ENCODE results near the gene ENTPD3.

ENTPD3 gene

DNA sequence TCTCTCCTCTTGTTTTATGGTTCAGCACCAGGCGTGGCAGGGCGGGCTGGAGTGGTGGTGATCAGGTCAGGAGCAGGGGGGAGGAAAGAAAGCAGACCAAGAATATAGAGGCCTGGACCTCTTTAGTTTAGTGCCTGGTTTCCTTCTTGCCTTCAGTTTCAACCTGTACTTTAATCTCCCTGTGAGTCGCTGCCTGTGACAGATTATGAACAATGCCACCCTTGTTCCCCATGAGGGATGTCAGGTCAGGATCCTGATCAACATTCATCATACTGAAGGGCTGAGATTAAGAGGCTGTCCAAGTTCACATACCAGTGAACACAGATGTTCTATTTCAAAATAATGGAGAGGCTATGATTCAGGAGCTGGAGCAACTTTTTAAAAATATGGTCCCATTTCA, 11.4 kb downstream of the ENTPD3 start:
- no peak overlapping the region for H3K4me3 ChIP-seq (ENCODE audit: low read depth, low read length)
- TF ChIP-seq, protein P1, sequence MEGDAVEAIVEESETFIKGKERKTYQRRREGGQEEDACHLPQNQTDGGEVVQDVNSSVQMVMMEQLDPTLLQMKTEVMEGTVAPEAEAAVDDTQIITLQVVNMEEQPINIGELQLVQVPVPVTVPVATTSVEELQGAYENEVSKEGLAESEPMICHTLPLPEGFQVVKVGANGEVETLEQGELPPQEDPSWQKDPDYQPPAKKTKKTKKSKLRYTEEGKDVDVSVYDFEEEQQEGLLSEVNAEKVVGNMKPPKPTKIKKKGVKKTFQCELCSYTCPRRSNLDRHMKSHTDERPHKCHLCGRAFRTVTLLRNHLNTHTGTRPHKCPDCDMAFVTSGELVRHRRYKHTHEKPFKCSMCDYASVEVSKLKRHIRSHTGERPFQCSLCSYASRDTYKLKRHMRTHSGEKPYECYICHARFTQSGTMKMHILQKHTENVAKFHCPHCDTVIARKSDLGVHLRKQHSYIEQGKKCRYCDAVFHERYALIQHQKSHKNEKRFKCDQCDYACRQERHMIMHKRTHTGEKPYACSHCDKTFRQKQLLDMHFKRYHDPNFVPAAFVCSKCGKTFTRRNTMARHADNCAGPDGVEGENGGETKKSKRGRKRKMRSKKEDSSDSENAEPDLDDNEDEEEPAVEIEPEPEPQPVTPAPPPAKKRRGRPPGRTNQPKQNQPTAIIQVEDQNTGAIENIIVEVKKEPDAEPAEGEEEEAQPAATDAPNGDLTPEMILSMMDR (IDR thresholded peaks at IDR 0.05; ENCODE audit: low read depth, low read length, missing control alignments) = no peak
- DNase-seq (ENCODE audit: low read depth) = no peak

DNA sequence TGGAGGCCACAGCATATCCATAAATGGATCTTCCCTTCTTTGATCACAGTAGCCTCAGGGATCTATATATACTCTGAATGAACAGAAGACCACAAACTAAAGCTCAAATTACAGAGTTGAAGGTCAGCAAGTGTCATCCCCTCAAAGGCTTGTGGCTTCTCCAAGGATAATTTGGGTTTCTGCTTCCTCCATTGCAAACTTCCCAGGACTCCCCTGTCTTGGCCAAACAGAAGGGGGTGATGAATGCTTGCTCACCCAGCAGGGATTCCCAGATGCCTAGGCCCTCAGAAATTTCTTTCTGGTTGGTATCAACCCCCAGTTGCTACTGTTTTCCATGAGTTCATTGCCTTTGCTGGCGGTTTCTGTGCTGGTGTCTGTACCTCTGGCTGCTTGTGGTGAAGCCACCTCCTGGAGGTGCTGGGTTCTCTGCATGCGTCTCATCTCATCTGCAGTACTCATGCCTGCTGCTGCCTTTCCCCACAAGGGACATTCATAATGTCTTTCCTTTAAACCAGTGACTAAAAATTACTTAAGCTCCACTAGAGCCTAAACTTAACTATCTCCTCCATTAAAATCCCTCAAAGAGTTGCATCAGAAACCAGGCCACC, 17.7 kb downstream of the ENTPD3 start:
- H3K4me3 ChIP-seq (ENCODE audit: low read depth, low read length) = no peak overlapping the region
- TF ChIP-seq, protein P1 (IDR thresholded peaks at IDR 0.05; ENCODE audit: low read depth, low read length, missing control alignments) = no peak
- no peak for DNase-seq (ENCODE audit: low read depth)

DNA sequence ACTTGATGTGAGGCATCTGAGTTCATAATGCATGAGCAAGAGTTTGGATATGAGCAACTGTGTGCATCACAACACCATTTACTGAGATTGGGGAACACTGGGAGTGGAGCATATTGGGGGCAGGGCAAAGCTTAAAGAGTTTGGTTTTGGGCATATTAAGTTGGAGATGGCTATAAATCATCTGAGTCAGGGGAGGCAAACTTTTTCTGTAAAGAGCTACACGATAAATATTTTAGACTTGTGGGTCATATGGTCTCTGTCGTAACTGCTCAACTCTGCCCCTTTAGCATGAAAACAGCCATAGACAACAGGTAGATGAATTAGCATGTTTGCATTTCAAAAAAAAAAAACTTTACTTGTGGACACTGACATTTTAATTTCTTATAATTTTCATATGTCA, 20.0 kb downstream of the ENTPD3 start:
- TF ChIP-seq, protein P1 (IDR thresholded peaks at IDR 0.05; ENCODE audit: low read depth, low read length, missing control alignments) = no peak

DNA sequence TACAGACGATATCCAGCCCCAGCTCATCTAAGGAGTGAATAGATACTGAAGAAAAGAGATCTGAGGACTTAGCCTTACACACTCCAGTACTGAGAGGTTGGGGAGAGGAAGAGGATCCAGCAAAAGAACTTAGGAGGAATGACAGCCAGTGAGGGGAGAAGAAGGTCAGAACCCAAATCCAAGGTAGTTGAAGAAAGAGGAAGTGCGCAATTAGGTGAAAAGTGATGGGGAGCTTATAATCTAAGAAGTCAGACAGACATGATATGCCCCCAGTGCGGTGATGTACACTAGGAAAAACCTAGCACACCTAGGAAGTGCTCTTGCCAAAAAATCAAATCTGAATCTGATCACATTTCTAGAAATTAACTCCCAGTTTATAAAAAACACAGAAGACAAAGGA, 20.6 kb downstream of the ENTPD3 start:
- TF ChIP-seq, protein P1 (IDR thresholded peaks at IDR 0.05; ENCODE audit: low read depth, low read length, missing control alignments) = no peak
- no peak overlapping the region for H3K4me3 ChIP-seq (ENCODE audit: low read depth, low read length)
- DNase-seq (ENCODE audit: low read depth) = no peak

More for the DNA sequence above, 20.0 kb downstream of the ENTPD3 start:
- no peak overlapping the region for H3K4me3 ChIP-seq (ENCODE audit: low read depth, low read length)
- DNase-seq (ENCODE audit: low read depth) = no peak

DNA sequence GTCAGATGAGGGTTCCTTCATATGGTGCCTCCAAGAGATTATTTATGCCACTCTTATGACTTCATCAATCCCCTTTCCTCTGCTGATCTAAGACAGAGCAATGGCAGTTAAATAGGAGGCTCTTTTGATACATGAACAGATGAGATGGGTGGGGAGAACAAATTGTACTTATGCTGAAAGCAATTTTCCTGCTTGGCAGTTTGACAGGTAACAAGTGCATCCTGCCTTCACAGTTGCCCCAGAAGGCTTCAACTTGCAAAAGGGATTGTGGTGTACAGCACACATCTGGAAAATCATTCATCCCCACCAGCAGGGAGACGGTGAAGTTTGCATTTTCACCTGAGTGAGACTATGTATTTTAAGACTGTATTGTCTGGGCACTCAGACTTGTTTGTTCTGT, 27.3 kb downstream of the ENTPD3 start:
- no peak overlapping the region for H3K4me3 ChIP-seq (ENCODE audit: low read depth, low read length)
- TF ChIP-seq, protein P1 (IDR thresholded peaks at IDR 0.05; ENCODE audit: low read depth, low read length, missing control alignments) = no peak
- no peak for DNase-seq (ENCODE audit: low read depth)

DNA sequence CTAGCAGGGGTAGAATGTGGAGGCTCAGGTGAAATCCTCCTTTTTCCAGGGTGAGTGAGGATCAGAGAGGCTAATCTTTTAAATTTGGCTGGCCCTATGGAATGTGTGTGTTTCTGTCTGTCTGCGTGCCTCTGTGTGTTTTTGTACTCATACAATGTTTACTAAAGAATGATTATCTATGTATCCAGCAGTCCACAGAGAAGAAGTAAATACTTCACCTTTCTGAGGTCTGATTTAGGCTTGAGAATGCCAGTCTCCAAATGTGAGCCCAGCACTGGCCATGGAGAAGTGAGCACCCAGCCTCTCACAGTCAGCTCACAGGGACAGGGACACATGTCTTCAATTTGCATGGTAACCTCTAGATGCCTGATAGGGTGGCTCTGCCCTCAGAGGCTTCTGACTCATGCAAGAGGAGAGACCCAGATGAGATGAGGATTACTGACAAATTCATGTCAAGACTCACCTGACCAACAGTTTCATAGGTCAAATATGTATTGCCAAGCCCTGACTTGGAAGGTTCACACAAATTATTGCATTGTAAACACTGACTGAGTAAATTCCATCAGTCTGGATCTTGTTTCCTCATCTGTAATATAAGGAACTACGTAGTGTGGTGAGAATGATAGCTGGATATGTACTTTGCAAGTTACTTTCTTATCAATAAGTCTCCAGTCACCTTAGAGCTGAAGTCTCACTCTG, 31.0 kb downstream of the ENTPD3 start:
- no peak for DNase-seq (ENCODE audit: low read depth)
- TF ChIP-seq, protein P1 (IDR thresholded peaks at IDR 0.05; ENCODE audit: low read depth, low read length, missing control alignments) = no peak
- H3K4me3 ChIP-seq (ENCODE audit: low read depth, low read length) = no peak overlapping the region

DNA sequence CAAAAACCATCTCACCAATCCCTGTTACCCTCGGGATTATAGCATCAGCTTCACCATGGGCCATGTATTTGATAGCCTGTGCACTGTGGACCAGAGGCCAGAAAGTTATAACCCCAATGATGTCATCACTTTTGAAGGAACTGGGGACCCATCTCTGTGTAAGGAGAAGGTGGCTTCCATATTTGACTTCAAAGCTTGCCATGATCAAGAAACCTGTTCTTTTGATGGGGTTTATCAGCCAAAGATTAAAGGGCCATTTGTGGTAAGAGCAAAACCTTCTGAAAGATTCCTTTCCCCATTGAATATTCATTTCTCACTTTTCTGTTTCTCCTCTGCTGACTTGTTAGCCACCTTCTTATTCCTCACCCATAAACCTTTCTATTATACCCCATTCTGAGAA, 35.9 kb downstream of the ENTPD3 start:
- TF ChIP-seq, protein P1 (IDR thresholded peaks at IDR 0.05; ENCODE audit: low read depth, low read length, missing control alignments) = no peak
- no peak overlapping the region for H3K4me3 ChIP-seq (ENCODE audit: low read depth, low read length)
- no peak for DNase-seq (ENCODE audit: low read depth)
